HG02981 (cell line): ENCODE measurements around the gene TMEM163.
A peak's percentile ranks its signal among the peaks of the same experiment; 100 is the strongest.

Experiments used
- ATAC-seq: cut with Tn5 transposase; IDR thresholded peaks from one replicate; pipeline ENCODE4 v1.9.1; 2021; ENCODE audit warnings: mild to moderate bottlenecking, moderate library complexity; ENCODE audit not compliant: unreplicated experiment

TMEM163 gene

DNA sequence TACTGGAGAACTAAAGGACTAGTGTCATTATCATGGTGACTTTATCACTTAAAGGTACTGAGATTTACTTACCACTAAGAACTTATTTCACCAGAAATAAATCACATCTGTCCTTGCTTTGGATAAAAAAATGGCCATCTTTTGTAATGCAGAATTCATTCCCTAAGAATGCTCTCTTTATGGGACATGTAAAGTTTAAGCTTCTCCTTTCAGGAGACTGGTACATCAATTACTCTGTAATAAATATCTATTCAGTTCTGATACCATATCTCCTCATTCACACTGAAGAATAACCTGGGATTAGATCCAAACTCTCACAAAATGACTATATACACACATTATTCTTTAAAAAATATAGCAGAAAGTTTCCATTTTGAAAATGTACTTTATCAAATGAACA lies 24.4 kb downstream of the TMEM163 start:
- no peak for ATAC-seq

DNA sequence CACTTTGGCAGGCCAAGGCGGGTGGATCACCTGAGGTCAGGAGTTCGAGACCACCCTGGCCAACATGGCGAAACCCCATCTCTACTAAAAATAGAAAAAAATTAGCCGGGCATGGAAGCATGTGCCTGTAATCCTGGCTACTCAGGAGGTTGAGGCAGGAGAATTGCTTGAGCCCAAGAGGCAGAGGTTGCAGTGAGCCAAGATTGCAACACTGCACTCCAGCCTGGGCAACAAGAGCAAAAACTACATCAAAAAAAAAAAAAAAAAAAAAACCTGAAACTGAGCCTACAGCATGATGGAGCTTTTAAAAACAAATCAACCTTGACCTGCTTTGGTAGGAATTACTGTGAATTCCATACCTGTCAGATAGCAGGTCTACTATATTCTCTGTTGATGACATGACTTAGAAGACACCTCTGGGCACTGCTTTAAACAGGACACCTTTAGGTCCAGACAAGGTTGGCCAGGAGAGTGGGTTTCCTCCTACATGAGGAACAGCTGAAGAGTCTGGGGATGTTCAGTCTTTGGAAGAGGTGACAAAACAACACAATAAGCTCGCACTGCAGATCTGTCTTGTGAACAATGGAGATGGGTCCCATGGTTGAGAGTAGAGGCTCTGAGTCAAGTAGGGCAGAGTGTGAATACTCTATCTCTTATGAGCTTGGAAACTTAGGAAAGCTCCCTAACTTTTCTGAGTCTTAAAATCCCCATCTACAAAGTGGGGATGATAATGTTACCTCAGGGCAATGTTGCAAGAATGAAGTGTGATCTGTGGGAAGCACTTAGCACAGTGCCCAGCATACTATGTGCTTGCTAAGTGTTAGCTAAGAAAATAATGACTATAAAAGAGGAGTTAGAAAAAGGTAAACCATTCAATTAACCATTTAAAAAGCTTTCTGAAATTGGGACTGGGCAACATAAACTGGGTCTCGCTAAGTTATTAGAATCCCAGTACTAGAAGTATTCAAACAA lies 25.2 kb downstream of the TMEM163 start:
- ATAC-seq: no peak

DNA sequence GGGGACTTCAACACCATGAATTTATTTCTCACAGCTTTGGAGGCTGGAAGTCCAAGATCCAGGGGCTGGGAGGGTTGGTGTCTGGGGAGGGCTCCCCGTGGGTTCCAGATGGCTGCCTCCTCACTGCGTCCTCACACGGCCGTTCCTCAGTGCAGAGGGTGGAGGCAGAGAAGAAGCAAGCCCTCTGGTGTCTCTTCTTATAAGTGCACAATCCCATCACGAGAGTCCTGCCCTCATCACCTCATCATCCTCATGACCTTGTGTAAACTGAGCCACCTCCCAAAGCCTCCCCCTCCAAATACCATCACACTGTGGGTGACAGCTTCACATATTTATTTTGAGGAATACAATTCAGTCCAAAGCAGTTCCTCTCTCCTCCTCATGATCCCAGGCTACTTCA lies 26.3 kb downstream of the TMEM163 start:
- no peak for ATAC-seq

DNA sequence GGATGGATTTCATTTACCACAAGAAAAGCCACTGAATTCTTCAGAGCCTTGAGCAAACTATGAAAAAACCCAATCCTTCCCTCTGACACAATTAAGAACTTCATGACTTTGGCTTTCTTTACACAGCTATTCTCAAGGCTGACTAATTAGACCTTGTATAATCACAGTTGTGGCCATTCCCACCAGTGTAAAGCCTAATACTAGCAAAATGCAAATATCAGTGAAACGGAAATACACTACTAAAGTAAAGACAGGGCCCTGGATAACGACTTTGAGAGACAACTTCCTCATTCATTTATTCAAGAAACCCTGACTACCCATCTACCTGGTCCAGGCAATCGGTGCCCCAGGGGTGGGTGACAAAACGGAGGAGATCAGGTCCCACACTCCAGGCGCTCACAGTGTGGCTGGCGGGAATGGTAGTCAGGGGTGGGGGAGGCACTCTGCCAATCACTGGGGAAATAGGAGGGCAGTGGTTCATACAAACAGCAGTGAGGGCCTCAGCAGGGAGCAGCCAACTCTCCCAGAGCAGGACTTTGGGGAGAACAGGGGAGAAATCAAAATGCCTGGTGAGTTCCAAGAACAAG lies 28.1 kb downstream of the TMEM163 start:
- ATAC-seq: no peak

DNA sequence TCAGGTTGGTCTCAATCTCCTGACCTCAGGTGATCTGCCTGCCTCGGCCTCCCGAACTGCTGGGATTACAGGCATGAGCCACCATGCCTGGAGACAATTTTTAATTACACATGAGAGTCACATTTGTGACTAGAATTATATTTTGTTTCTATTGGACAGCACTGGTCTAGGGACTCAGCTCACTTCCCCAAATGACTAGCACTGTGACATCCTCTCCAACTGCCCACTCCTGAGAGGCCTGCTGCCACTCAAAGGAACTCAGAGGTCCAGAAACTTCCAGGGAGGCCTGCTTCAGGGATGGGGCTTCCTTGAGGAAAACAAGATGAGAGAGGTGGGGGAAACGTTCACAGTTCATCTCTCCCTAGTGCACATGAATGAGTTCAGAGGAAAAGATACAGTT lies 29.5 kb downstream of the TMEM163 start:
- ATAC-seq: no peak

DNA sequence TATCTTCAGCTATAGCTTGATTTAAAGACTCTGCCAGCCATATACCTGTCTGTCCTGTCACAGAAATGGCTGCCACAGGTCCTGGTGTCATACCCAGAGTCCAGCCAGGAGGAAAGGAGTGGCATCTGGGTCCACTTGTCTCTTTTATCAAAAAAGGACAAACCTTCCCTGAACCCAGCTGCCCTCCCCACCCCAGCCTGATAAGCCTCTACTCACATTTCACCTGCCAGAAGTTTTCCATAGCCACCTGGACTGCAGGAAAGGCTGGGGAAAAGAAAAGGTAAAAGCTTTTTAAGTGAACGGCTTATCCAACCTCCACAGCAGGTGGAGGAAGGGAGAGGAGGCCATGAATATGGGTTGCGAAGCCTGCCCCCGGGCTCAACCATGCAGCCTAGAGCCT lies 32.8 kb downstream of the TMEM163 start:
- no peak for ATAC-seq

DNA sequence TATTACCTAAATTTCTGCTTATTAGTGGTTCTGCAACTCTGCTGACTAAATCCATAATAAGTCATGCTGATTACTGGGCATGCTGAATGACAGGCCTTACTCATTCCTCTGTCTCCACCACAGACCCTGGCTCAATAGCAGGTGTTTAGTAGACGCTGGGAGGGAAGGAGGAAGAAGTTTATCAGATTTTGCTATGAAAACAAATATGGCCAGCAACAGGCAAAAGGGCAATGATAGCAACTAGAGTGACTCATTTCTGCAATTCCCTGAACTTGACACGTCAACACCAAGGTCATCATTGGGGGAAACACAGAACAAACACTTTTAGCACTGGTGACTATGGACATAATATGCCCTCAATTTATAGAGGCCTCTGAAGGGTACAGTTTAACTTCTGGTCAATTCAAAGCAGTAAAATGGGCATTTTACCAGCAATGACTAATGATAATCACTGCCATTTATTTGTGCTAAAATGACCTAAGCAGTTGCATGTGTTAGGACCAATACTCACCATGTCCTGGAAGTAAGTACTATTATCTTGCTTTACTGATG lies 35.2 kb downstream of the TMEM163 start:
- peak; percentile 72 for ATAC-seq

DNA sequence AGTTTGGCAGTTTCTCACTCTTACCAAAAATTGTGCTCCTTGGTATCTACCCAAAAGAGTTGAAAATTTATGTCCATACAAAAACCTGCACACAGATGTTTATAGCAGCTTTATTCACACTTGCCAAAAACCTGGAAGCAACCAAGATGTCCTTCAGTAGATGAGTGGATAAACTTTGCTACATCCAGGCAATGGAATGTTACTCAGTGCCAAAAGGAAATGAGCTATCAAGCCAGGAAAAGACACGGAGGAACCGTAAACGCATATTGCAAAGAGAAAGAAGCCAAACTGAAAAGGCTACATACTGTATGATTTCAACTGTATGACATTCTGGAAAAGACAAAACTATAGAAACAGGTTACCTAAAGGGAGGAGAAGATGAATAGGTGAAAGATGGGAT lies 36.1 kb downstream of the TMEM163 start:
- no peak for ATAC-seq

DNA sequence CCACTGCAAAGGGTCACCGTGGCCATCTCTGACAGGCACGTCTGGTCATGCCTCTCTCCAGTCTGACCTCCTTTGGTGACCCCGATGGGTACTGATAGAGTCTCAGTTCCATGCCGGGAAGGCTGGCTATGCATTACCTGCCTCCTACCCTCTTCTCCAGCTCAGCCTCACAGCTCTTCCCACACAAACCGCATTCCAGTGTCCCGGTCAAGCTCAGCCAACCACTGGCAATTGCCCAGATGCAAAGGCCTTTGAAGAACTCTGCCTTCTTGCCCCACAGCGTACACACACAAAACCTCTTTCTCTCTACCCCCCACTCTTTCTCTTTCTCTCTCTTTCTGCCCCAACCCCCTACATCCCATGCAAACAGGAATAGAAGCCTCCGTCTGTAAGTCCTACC lies 37.6 kb downstream of the TMEM163 start:
- ATAC-seq: no peak

DNA sequence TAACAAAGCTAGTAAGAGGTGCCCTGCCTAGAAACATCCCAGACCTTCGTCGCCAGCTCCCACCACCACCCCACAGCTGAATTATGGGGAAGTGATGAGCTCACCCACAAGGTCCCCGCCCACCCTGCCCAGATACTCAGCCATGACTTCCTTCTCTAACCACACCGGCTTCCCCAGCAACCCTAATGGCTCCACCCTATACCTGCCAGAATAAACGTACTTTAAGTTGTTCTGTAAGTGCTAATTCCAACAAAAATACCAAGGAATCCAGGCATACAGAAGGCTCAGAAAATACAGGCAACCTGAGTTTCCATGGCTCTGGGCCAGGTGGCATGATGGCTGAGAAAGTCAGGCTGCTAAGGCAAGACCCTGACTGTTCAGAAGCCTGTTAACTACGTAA lies 39.1 kb downstream of the TMEM163 start:
- no peak for ATAC-seq

DNA sequence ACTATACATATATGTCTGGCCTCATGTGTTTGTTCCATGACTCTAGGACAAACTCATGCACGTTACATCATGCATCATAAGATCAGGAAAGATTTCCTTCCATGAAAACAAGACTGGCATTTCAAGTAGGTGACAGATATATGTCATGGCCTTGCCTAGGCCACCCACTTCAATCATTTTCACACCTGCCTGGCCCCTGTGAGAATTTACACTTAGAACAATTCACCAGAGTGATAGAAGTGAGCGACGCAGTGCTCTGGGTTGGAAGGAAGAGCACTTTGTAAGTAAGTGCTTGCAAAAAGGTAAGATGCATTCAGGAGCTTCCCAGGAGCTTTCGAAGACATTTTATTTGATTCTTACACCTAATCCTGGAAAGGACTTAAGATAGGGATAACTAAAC lies 39.5 kb downstream of the TMEM163 start:
- no peak for ATAC-seq

DNA sequence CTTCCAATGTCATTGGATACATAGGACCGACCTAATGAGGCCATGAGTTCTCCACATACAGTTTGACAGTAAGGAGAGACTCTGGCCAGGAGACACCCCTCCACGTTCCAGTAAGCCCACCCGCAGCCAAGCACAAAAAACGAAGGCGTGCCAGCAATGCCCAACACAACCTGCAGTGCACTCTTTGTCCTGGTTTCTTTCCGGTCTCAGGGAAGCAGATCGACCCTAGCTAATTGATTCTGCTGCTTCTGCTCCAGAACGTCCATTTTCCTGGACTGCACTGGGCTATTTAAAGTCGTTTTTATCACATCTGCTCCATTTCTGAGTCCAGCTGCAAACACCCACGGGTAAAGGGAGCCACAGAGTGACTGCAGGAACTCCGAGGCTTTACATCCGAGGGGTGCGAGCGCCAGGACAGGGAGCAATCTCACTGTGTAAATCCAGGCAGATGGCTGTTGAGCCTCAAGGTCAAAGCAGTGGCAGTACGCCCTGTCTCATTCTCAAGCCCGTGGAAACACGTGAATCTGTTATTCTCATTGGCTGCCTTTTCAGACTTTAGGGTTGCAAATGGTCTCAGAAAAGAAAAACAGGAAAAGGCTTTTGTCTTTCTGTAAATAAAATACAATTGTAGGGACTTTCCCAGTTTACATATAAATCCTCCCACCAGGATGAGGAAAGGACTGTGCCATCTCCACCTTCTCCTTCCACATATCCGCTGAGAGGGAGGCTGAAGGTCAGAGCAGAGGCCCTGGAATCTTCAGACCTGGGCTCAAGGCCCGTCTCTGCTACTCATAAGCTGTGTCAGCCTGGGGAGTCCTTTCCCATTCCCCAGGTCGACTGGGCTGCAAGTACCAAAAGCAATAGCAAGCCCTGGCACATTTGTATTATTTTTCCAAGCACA lies 40.7 kb downstream of the TMEM163 start:
- no peak for ATAC-seq

DNA sequence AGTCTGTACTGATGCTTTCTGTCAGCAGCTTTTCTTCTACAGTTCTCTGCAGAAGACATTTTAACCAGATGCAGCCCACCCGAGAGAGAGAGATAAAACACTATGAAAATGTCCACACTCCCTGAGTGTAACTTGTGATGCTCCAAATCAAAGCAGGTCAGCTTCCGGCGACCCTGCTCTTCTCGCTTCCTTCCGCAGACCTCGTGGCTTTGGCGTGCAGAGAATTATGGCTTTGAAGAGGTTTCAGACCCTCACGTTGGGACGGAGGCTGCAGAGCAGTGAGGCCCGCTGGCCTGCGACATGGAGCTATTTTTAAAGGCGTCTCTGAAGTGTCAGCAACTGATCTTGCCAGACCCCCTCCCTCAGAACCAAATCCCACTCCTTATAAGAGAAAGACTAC lies 41.8 kb downstream of the TMEM163 start:
- ATAC-seq: no peak

DNA sequence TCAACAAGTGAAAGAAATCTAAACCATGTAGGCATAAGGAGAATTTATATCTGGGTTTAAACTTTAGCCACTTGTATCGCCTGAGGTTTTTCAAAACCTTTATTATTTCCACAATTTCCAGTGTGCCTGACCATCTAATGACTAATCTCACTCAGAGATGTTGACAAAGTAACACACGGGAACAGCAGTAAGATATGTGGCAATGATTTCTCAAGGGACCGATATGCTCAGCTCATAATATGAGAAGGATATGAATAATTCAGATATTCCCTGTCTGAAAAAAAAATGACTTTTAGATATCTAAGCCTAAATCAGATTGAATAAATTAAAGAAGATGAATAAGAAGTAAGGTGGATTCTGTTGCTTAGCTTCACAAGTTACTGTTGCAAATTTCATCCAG lies 43.5 kb downstream of the TMEM163 start:
- no peak for ATAC-seq

DNA sequence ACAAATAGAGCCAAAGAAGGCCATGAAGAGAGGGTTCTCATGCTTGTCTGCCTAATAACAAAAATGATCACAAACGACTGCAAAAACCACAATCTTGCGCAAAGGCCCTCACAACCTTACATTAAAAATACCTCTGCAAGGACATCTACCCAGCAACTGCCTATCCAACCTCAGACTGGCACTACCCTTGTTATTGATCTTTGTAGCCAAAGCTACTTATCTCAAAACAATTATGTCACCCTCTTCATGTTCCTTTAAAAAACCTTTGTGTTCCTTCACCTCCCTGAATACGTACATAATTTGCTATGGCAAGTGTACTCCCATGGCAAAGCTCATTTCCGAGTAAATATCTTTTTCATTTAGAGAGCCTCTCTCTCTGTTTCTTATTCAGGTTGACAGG lies 44.1 kb downstream of the TMEM163 start:
- ATAC-seq: no peak

DNA sequence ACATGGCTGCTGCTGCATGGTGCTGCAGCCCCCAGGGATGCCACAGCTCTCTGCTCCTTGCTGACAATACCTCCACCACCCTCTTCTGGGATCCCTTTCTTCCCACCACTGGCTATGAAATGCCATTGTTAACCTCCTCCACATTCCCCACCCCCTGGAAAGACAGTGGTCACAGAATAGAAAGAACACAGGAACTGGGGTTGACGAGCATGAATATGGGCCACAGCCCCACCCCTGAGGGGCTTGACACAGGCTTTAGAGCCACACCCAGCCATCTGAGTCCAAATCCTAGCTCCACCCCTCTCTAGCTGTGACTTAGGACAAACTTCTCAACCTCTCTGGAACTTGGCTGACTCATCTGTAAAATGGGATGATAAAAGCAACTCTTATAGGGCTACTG lies 47.3 kb downstream of the TMEM163 start:
- ATAC-seq: no peak

DNA sequence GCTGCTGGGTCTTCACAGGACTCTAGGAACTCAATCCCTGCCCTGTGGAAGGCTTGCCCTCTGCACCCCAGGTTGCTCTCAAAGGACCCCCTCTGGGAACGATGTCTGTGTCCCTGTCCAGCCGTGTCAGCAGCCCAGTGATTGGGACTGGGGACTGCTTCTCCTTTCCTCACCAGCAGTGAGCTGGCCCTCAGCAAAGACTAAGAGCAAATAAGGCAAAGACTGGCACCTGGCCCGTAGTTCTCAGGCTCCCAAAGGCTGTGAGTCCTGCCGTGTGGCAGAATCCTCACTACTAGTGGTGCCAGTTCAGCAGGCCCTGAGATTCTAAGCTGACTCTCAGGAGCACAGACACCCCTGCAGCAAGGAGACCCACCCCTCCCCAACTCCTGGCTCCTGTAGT lies 47.8 kb downstream of the TMEM163 start:
- ATAC-seq: no peak

DNA sequence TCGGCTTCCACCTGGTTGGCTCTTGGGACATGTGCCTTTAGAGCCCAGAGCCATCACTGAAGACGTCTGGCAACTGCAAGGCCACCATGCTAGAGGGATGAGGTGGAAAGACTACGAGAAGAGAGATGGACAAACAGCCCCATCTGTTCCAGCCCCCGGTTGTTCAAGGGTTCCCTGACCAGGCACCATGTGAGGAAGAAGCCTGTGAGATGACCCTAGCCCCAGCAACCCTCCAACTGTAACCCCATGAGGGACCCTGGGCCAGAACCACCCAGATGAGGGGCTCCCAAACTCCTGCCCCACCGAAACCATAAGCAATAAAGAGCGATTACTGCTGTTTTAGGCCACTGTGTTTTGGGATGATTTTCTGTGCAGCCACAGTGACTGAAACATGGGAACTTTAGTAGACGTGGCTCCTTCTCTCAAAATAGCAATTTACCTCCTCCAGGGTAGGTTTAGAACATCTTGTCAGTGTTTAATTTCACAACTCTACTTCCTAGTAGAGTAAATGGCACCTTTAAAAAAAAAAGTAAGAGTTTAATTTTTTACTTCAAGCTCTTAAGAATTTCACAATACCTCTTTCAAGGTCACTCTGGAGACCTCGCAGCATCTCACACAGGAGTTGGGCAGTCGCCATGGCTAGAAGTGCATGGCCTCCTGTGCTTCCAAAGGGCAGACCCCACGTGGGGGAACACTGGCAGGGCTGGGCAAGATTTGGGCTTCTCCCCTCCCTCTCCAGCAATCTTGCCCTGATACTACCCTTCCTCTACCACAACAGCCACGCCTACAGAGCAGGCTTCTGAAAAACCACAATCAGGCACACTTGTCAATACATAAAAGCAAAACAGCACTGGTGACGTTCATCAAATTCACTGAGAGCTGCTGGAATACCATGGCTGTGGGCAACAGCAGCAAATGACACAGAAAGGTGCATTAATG lies 48.8 kb downstream of the TMEM163 start:
- ATAC-seq: no peak

DNA sequence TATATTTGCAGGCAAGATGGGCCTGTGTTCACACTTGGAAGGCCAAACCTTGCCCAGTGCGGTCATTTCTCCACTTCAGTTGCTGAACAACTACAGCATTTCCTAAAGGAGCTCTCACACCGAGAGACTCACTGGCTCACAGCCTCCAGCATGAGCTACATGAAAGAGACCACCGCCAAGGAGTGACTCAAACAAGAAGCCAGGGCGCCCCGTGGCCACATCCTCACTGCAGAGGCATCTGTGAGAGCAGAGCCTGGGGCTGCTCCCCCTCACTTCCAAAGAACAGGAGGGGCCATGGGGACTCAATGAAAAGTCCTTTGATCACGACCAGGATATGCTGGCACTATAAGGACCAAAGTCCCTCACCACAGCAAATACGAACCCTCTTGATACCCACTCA lies 50.0 kb downstream of the TMEM163 start:
- no peak for ATAC-seq

DNA sequence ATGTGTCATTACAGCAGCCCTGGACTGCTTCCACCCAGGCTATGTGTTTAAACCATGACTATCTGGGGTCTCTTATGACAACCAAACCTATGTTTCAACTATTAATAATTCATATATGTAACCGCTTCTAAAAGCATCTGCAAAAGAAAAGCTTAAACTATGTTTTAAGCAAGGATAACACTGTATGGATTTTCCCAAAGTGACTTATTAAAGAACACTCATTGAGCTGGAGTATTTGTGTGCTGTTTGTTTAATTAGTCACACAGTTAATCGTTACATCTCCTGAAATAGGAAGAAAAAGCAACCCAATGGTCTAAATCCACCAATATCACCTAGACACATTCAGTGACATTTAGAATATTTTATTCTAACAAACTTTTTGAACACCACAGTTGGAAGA lies 51.3 kb downstream of the TMEM163 start:
- ATAC-seq: no peak
